NT2/D1 (cell line): ENCODE measurements around the gene BEGAIN.

Experiments used
- DNase-seq: peaks from one replicate; pipeline ENCODE4 v3.0.0-alpha.2; 2011; ENCODE audit warnings: low read depth, low spot score
- H3K27me3 ChIP-seq: 2 replicates; pipeline ENCODE4 v1.6.0; 2011; ENCODE audit warnings: mild to moderate bottlenecking; ENCODE audit not compliant: insufficient read length, insufficient read depth
- H3K36me3 ChIP-seq: 2 replicates; pipeline ENCODE4 v1.6.1; 2011; ENCODE audit warnings: mild to moderate bottlenecking, low read length, mixed read lengths; ENCODE audit not compliant: insufficient read depth, insufficient read length
- H3K4me1 ChIP-seq: 2 replicates; pipeline ENCODE4 v1.5.1; 2011; ENCODE audit not compliant: insufficient read depth, insufficient read length
- H3K4me3 ChIP-seq: 2 replicates; pipeline ENCODE4 v1.5.1; 2011; ENCODE audit warnings: low read depth; ENCODE audit not compliant: insufficient read length
- H3K9ac ChIP-seq: 2 replicates; pipeline ENCODE4 v1.6.0; 2011; ENCODE audit warnings: low read depth; ENCODE audit not compliant: insufficient read length
- H3K9me3 ChIP-seq: 2 replicates; pipeline ENCODE4 v1.5.1; 2011; ENCODE audit warnings: mild to moderate bottlenecking, low read length; ENCODE audit not compliant: insufficient read depth
- SUZ12 ChIP-seq: IDR thresholded peaks from 2 replicates; pipeline ENCODE4 v1.6.1; 2011; ENCODE audit not compliant: insufficient read length, insufficient read depth; ENCODE audit errors: extremely low read depth
- YY1 ChIP-seq: IDR thresholded peaks from 2 replicates; pipeline ENCODE4 v1.6.1; 2011; ENCODE audit not compliant: insufficient read length, insufficient read depth
- ZNF274 ChIP-seq: IDR thresholded peaks from 2 replicates; pipeline ENCODE4 v1.6.1; 2011; ENCODE audit warnings: mild to moderate bottlenecking, low read depth, low read length

BEGAIN gene

GRCh38 chr14:100587086-100587762 is at the start of gene BEGAIN:
Gene BEGAIN, minus strand, starts transcription at chr14:100587417. Its CDS starts 127 bp downstream, at chr14:100587290.
- Histone ChIP-seq H3K27me3 (peaks cover 54% of the 10 kb centered on the region), H3K4me3 (peak within 1 kb of the TSS; percentile 47), H3K9me3 (no peaks in the 10 kb centered on the region), H3K9ac (peak within 1 kb of the TSS; percentile 71), H3K36me3 (no peaks in the 10 kb centered on the region), H3K4me1 (peaks cover 9% of the 10 kb centered on the region)
- DNase-seq = no peak
- TF ChIP-seq ZNF274 (no peak), YY1 (no peak), SUZ12 (no peak)

- Histone ChIP-seq H3K9ac (no peak overlapping the region), H3K4me1 (peaks cover 7% of the 10 kb centered on the region), H3K4me3 (no peak overlapping the region), H3K36me3 (no peaks in the 10 kb centered on the region), H3K9me3 (no peaks in the 10 kb centered on the region), H3K27me3 (no peaks in the 10 kb centered on the region)
- no peak for TF ChIP-seq YY1
- no peak for TF ChIP-seq SUZ12
- no peak for TF ChIP-seq ZNF274
- no peak for DNase-seq
Measured at GRCh38 chr14:100636559-100636958, 49.3 kb upstream of the BEGAIN start.

- no peak overlapping the region for H3K4me3 ChIP-seq
- TF ChIP-seq YY1 (no peak), SUZ12 (no peak), ZNF274 (no peak)
- H3K9me3 ChIP-seq = no peaks in the 10 kb centered on the region
- H3K36me3 ChIP-seq = no peaks in the 10 kb centered on the region
- DNase-seq = no peak
- peaks cover 7% of the 10 kb centered on the region for H3K4me1 ChIP-seq
- H3K27me3 ChIP-seq = no peaks in the 10 kb centered on the region
- no peak overlapping the region for H3K9ac ChIP-seq
Measured at GRCh38 chr14:100634026-100634425, 46.8 kb upstream of the BEGAIN start.

- H3K36me3 ChIP-seq = no peaks in the 10 kb centered on the region
- H3K27me3 ChIP-seq = peaks cover 4% of the 10 kb centered on the region
- no peak overlapping the region for H3K4me3 ChIP-seq
- H3K9me3 ChIP-seq = no peaks in the 10 kb centered on the region
- no peak overlapping the region for H3K9ac ChIP-seq
- DNase-seq = no peak
- TF ChIP-seq SUZ12 (no peak), ZNF274 (no peak), YY1 (no peak)
- H3K4me1 ChIP-seq = peaks cover 7% of the 10 kb centered on the region
Measured at GRCh38 chr14:100633406-100633805, 46.2 kb upstream of the BEGAIN start.

GRCh38 chr14:100629696-100630095 is 42.5 kb upstream of the BEGAIN start:
- H3K36me3 ChIP-seq = no peaks in the 10 kb centered on the region
- no peak overlapping the region for H3K4me3 ChIP-seq

GRCh38 chr14:100629098-100629497 is 41.9 kb upstream of the BEGAIN start:
- Histone ChIP-seq H3K4me1 (no peaks in the 10 kb centered on the region), H3K9ac (no peak overlapping the region), H3K4me3 (no peak overlapping the region), H3K9me3 (no peaks in the 10 kb centered on the region), H3K27me3 (peaks cover 11% of the 10 kb centered on the region), H3K36me3 (no peaks in the 10 kb centered on the region)
- DNase-seq = no peak
- TF ChIP-seq YY1 (no peak), ZNF274 (no peak), SUZ12 (no peak)

More at GRCh38 chr14:100629696-100630095, 42.5 kb upstream of the BEGAIN start:
- Histone ChIP-seq H3K9ac (no peak overlapping the region), H3K9me3 (no peaks in the 10 kb centered on the region), H3K27me3 (peaks cover 11% of the 10 kb centered on the region), H3K4me1 (no peaks in the 10 kb centered on the region)
- no peak for TF ChIP-seq ZNF274
- TF ChIP-seq YY1 = no peak
- TF ChIP-seq SUZ12 = no peak
- no peak for DNase-seq

- peaks cover 11% of the 10 kb centered on the region for H3K27me3 ChIP-seq
- no peaks in the 10 kb centered on the region for H3K9me3 ChIP-seq
- DNase-seq = no peak
- TF ChIP-seq ZNF274 = no peak
- TF ChIP-seq SUZ12 = no peak
- no peak for TF ChIP-seq YY1
- no peaks in the 10 kb centered on the region for H3K4me1 ChIP-seq
- no peaks in the 10 kb centered on the region for H3K36me3 ChIP-seq
- H3K4me3 ChIP-seq = no peak overlapping the region
- H3K9ac ChIP-seq = no peak overlapping the region
Measured at GRCh38 chr14:100628225-100628624, 41.0 kb upstream of the BEGAIN start.
